Natural killer cell (primary cell): ENCODE results near the gene HOXD9. TPM values are rescaled to one million over a fixed set of nuclear protein-coding genes. Genes with fewer than 3 reads are reported as not detected.

ENCODE experiments used
- ATAC-seq, 3 donors: fragments of 150-1000 bp in 2 of 3; fragments of 200-7000 bp in 1 of 3; cut with Tn5 transposase; 1 replicate in 1 of 3; 2 replicates in 2 of 3; pipeline ENCODE4 v1.10.0; 2021; ENCODE audit warnings: mild to moderate bottlenecking in 2 of 3, moderate library complexity in 2 of 3
- DNase-seq, 2 donors: peaks; one replicate each; pipeline versions ENCODE4 v3.0.0 to v3.0.0-alpha.2; 2013 to 2021; ENCODE audit warnings: mixed read lengths in 1 of 2
- H3K27ac ChIP-seq: one replicate; pipeline ENCODE4 v1.5.1; 2013; ENCODE audit warnings: mild to moderate bottlenecking, low read length
- H3K27me3 ChIP-seq: one replicate; pipeline ENCODE4 v1.6.1; 2013; ENCODE audit warnings: low read length; ENCODE audit not compliant: control insufficient read depth, insufficient read depth
- H3K36me3 ChIP-seq: one replicate; pipeline ENCODE4 v1.6.1; 2013; ENCODE audit warnings: low read length; ENCODE audit not compliant: control insufficient read depth, insufficient read depth
- H3K4me1 ChIP-seq: one replicate; pipeline ENCODE4 v1.6.1; 2013; ENCODE audit warnings: low read length; ENCODE audit not compliant: control insufficient read depth, insufficient read depth
- H3K4me3 ChIP-seq: one replicate; pipeline ENCODE4 v1.5.1; 2013; ENCODE audit warnings: low read length
- H3K9me3 ChIP-seq: one replicate; pipeline ENCODE4 v1.6.1; 2013; ENCODE audit warnings: low read length; ENCODE audit not compliant: control insufficient read depth, insufficient read depth
- H3K27ac Mint-ChIP-seq, 2 donors: one replicate each; pipeline ENCODE4 v1.8.0; 2022; ENCODE audit warnings: mild to moderate bottlenecking in 2 of 2, mixed read lengths in 2 of 2, moderate library complexity in 1 of 2
- H3K27me3 Mint-ChIP-seq, 2 donors: one replicate each; pipeline ENCODE4 v1.8.0; 2022; ENCODE audit warnings: low read depth in 2 of 2, mixed read lengths in 2 of 2
- H3K36me3 Mint-ChIP-seq: one replicate; pipeline ENCODE4 v1.8.0; 2022; ENCODE audit warnings: mixed read lengths
- H3K4me1 Mint-ChIP-seq, 2 donors: one replicate each; pipeline ENCODE4 v1.8.0; 2022; ENCODE audit warnings: mixed read lengths in 2 of 2
- H3K4me3 Mint-ChIP-seq: one replicate; pipeline ENCODE4 v1.8.0; 2022; ENCODE audit warnings: mild to moderate bottlenecking, moderate library complexity, mixed read lengths
- H3K9me3 Mint-ChIP-seq, 2 donors: one replicate each; pipeline ENCODE4 v1.8.0; 2022; ENCODE audit warnings: mixed read lengths in 2 of 2
- CTCF ChIP-seq: fragments of 200-600 bp; IDR thresholded peaks from one replicate; pipeline ENCODE4 v1.8.0; 2022; ENCODE audit warnings: antibody characterized with exemption
- WGBS: methylation state at CpG from one replicate; pipeline ENCODE4 v1.1.7; 2013; ENCODE audit warnings: missing lambda C conversion rate; ENCODE audit not compliant: insufficient coverage; 5-methylcytosine and 5-hydroxymethylcytosine counted together
- intact Hi-C: fragments of 100-400 bp; cut with micrococcal nuclease; formaldehyde crosslinking; loops from one replicate; pipeline ENCODE4 v1.14.2; 2022
- total RNA-seq, 4 donors: library from RNA; stranded (reverse); fragments of 120-200 nt in 1 of 4; gene quantifications; one replicate each; pipeline versions ENCODE4 v1.2.3 to v1.2.4, GENCODE V29; 2013 to 2022

HOXD9 gene
- total RNA-seq, 3 donors from 2014 or later (not counting 1 experiment from before 2014, with no cell fraction given): not detected

DNA sequence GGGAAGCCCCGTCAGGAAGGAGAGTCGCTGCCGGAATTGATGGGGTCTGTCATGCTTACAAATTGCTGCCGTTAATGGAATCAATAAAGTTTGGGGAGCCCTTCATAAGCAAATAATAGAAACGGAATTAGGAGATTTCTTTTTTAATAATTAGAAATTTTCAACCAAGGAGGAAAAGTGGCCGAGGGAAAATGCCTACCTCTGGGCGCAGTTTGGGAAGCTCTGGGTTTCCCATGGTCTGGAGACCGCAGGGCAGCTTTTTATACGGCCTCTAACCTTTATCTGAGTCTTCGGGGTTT lies 40.0 kb upstream of the HOXD9 start:
- Histone ChIP-seq H3K27me3 (peaks cover 88% of the 10 kb centered on the region), H3K4me3 (no peak overlapping the region), H3K4me1 (peaks cover 17% of the 10 kb centered on the region), H3K36me3 (no peaks in the 10 kb centered on the region), H3K27ac (no peak overlapping the region), H3K9me3 (peaks cover 66% of the 10 kb centered on the region)
- intact Hi-C loops: loop anchor here (5.0 kb wide), 1 partner anchor 1750 kb away; the partner anchor contains the start of gene SP9
- peaks cover 9 to 23% of the 10 kb centered on the region in 2 donors for H3K4me1 Mint-ChIP-seq
- H3K27me3 Mint-ChIP-seq: peaks cover 69 to 73% of the 10 kb centered on the region in 2 donors
- peak overlapping the region; percentile 37 for H3K4me3 Mint-ChIP-seq
- no peak overlapping the region for H3K27ac Mint-ChIP-seq
- DNase-seq: no peak
- ATAC-seq: no peak
- no peak for TF ChIP-seq CTCF
- peaks cover 5 to 8% of the 10 kb centered on the region in 2 donors for H3K9me3 Mint-ChIP-seq
- WGBS: 6% methylated on average over 8 of the region's 10 CpGs
- H3K36me3 Mint-ChIP-seq: peaks cover 32% of the 10 kb centered on the region

DNA sequence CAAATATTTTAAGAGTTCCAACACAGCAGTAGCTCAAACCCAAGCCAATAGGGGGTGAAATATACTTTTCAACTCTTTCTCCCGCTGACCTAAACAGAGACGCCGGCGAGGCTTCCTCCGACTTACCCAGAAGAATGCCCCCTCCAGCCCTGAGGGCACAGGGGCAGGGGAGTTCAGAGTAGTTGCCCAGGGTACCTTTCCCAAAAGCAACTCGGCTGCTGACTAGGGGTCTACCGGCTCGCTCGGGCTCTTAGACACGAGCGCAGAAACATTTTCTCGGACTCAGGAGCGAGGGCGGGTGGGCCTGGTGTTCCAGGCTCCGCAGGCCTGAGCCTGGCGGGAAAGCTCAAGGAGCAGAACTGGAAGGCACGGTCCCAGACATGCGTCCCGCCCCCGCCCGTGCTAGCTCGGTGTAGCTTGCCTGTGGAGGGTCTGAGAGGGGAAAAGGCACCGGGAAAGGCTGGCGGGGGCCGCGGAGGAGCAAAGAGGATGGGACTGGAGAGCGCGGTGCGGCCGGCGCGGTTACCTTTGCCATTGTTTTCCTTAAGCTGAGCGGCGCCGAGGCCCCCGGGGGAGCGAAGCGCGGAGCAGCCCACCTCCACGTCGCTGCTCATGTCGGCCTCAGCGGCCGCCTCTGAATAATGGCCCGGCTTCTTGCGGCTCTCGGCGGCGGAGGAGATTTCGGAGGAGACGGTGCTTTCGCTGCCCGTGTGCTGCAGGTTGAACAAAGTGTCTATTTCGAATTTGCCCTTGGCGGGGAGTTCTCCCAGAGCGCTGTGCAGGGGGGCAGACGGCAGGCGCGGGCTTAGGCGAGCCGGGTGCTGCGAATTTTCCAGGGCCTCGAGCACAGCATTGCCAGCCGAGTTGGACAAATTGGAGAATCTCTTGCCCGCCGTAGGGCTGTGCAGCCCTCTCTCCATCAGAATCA lies 39.4 kb upstream of the HOXD9 start:
- H3K36me3 ChIP-seq: no peaks in the 10 kb centered on the region
- Mint-ChIP-seq H3K4me3 (peak overlapping the region; percentile 63), H3K36me3 (peaks cover 33% of the 10 kb centered on the region), H3K27ac (peak overlapping the region; percentile 22 to 78), H3K27me3 (peaks cover 73 to 78% of the 10 kb centered on the region in 2 donors), H3K9me3 (peaks cover 5 to 8% of the 10 kb centered on the region in 2 donors), H3K4me1 (peaks cover 11 to 26% of the 10 kb centered on the region in 2 donors)
- H3K4me1 ChIP-seq: peaks cover 21% of the 10 kb centered on the region
- H3K27me3 ChIP-seq: peaks cover 91% of the 10 kb centered on the region
- H3K9me3 ChIP-seq: peaks cover 70% of the 10 kb centered on the region
- H3K4me3 ChIP-seq: no peak overlapping the region
- WGBS: 8% methylated on average over 66 of the region's 66 CpGs
- H3K27ac ChIP-seq: no peak overlapping the region
- intact Hi-C loops: loop anchor here (5.0 kb wide), 1 partner anchor 1751 kb away; the partner anchor contains the start of gene SP9
- DNase-seq: no peak
- no peak for ATAC-seq
- no peak for TF ChIP-seq CTCF

DNA sequence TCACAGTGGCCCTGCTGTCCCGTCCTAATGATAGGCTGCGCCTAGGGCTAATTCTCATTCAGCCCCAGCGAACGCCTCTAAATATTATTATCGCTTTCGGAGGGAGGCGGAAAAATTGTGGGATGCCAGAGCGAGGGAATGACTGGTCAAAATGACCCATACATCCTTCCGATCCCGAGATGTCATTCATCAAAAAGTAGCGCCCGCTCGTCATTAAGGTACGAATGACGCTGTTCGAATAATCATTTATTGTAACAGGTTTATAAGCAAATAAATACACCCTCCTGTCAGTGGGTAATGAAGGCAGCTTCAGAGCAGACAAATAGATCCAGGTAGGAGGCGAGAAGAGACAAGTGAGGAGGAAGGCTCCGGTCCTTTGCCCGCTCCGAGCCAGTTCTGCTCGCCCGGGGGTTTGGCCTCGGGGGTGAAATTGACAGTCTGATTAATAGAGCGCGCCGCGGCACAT lies 38.7 kb upstream of the HOXD9 start, which contains the start of gene EVX2:
TSS of gene EVX2 (minus strand) at position 167 of the 466 bp plus-strand sequence. CDS start 186 bp downstream, outside the sequence.
- Mint-ChIP-seq H3K27ac (peak within 1 kb of the TSS; percentile 22 to 78), H3K27me3 (peaks cover 73 to 76% of the 10 kb centered on the region in 2 donors), H3K4me1 (peaks cover 16 to 25% of the 10 kb centered on the region in 2 donors), H3K4me3 (peak within 1 kb of the TSS; percentile 63), H3K9me3 (peaks cover 5 to 8% of the 10 kb centered on the region in 2 donors), H3K36me3 (peaks cover 25% of the 10 kb centered on the region)
- peaks cover 66% of the 10 kb centered on the region for H3K9me3 ChIP-seq
- peaks cover 25% of the 10 kb centered on the region for H3K4me1 ChIP-seq
- H3K36me3 ChIP-seq: no peaks in the 10 kb centered on the region
- no peak for ATAC-seq
- no peak for TF ChIP-seq CTCF
- 28% methylated on average over 27 of the region's 27 CpGs for WGBS
- H3K27ac ChIP-seq: no peak within 1 kb of the TSS
- peaks cover 91% of the 10 kb centered on the region for H3K27me3 ChIP-seq
- no peak within 1 kb of the TSS for H3K4me3 ChIP-seq
- intact Hi-C loops: loop anchor here (5.0 kb wide), 1 partner anchor 1752 kb away; the partner anchor contains the start of gene SP9
- DNase-seq: no peak
